Glutamatergic neuron (in vitro differentiated cells): ENCODE measurements around the gene CLSTN2. TPM values are rescaled to one million over a fixed set of nuclear protein-coding genes. Genes with fewer than 3 reads are reported as not detected.

Experiments
- DNase-seq: peaks from one replicate; pipeline ENCODE4 v3.0.0; 2022
- H3K27ac Mint-ChIP-seq: one replicate; pipeline ENCODE4 v1.8.0; 2020; ENCODE audit warnings: mild to moderate bottlenecking, mixed read lengths, inconsistent platforms; ENCODE audit not compliant: unreplicated experiment
- H3K27me3 Mint-ChIP-seq: one replicate; pipeline ENCODE4 v1.8.0; 2020; ENCODE audit warnings: mild to moderate bottlenecking, moderate library complexity, mixed read lengths, inconsistent platforms; ENCODE audit not compliant: unreplicated experiment
- H3K36me3 Mint-ChIP-seq: one replicate; pipeline ENCODE4 v1.8.0; 2020; ENCODE audit warnings: mild to moderate bottlenecking, mixed read lengths, inconsistent platforms; ENCODE audit not compliant: unreplicated experiment
- H3K4me1 Mint-ChIP-seq: one replicate; pipeline ENCODE4 v1.8.0; 2020; ENCODE audit warnings: mild to moderate bottlenecking, low read depth, mixed read lengths, inconsistent platforms; ENCODE audit not compliant: unreplicated experiment
- H3K4me3 Mint-ChIP-seq: one replicate; pipeline ENCODE4 v1.8.0; 2020; ENCODE audit warnings: mild to moderate bottlenecking, mixed read lengths, inconsistent platforms; ENCODE audit not compliant: unreplicated experiment
- H3K9me3 Mint-ChIP-seq: one replicate; pipeline ENCODE4 v1.8.0; 2020; ENCODE audit warnings: mild to moderate bottlenecking, moderate library complexity, mixed read lengths, inconsistent platforms; ENCODE audit not compliant: unreplicated experiment
- total RNA-seq: library from RNA; stranded (reverse); fragmentation: NEBNext Ultra II Directional; extraction: Animal tissue kit (Norgen Biotek cat#: 25700); gene quantifications from one replicate; pipeline ENCODE4 v1.2.1, GENCODE V29; 2021; ENCODE audit not compliant: unreplicated experiment
- TF ChIP-seq, protein P1 (sequence below): fragments of 200-600 bp; sonication (generic); IDR thresholded peaks from one replicate; pipeline ENCODE4 v1.5.0; 2021; ENCODE audit not compliant: partially characterized antibody, unreplicated experiment

Gene CLSTN2
- total RNA-seq, 1 donor from 2014 or later, result 3.1 TPM

GRCh38 chr3:140189976-140190375 is 255.0 kb downstream of the CLSTN2 start:
- peaks cover 3% of the 10 kb centered on the region for H3K9me3 Mint-ChIP-seq
- H3K4me3 Mint-ChIP-seq, result no peak overlapping the region
- H3K27ac Mint-ChIP-seq, result no peak overlapping the region
- no peak for DNase-seq
- TF ChIP-seq, protein P1, sequence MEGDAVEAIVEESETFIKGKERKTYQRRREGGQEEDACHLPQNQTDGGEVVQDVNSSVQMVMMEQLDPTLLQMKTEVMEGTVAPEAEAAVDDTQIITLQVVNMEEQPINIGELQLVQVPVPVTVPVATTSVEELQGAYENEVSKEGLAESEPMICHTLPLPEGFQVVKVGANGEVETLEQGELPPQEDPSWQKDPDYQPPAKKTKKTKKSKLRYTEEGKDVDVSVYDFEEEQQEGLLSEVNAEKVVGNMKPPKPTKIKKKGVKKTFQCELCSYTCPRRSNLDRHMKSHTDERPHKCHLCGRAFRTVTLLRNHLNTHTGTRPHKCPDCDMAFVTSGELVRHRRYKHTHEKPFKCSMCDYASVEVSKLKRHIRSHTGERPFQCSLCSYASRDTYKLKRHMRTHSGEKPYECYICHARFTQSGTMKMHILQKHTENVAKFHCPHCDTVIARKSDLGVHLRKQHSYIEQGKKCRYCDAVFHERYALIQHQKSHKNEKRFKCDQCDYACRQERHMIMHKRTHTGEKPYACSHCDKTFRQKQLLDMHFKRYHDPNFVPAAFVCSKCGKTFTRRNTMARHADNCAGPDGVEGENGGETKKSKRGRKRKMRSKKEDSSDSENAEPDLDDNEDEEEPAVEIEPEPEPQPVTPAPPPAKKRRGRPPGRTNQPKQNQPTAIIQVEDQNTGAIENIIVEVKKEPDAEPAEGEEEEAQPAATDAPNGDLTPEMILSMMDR, result no peak
- H3K4me1 Mint-ChIP-seq, result no peaks in the 10 kb centered on the region
- H3K27me3 Mint-ChIP-seq, result no peaks in the 10 kb centered on the region
- H3K36me3 Mint-ChIP-seq, result peaks cover 4% of the 10 kb centered on the region

DNA sequence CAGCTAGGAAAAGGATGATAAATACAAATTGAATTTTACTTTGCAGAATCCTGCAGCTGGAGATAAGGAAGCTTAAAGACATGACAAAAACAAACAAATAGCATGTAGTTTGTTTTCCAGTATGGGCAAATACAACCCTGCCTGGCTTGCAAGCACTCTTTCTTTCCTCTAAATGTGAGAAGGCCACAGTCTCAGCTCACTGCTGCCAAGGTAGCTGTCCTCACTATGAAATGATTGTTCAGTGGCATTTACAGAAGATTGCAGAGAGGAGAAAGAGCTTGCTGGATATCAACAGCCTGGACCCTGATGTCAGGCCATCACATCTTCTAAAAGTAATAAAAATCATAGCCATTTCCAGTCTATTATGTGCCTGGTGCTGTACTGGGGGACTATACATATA is 262.0 kb downstream of the CLSTN2 start:
- Mint-ChIP-seq H3K4me1 (peaks cover 5% of the 10 kb centered on the region), H3K27me3 (no peaks in the 10 kb centered on the region), H3K36me3 (peaks cover 4% of the 10 kb centered on the region), H3K27ac (no peak overlapping the region), H3K9me3 (peaks cover 3% of the 10 kb centered on the region), H3K4me3 (no peak overlapping the region)
- DNase-seq, result no peak
- TF ChIP-seq, protein P1, result no peak

GRCh38 chr3:140198242-140198641 is 263.3 kb downstream of the CLSTN2 start:
- Mint-ChIP-seq H3K36me3 (peaks cover 7% of the 10 kb centered on the region), H3K27ac (no peak overlapping the region), H3K27me3 (no peaks in the 10 kb centered on the region), H3K9me3 (peaks cover 3% of the 10 kb centered on the region), H3K4me1 (peaks cover 5% of the 10 kb centered on the region), H3K4me3 (no peak overlapping the region)
- DNase-seq, result no peak
- TF ChIP-seq, protein P1, result no peak

DNA sequence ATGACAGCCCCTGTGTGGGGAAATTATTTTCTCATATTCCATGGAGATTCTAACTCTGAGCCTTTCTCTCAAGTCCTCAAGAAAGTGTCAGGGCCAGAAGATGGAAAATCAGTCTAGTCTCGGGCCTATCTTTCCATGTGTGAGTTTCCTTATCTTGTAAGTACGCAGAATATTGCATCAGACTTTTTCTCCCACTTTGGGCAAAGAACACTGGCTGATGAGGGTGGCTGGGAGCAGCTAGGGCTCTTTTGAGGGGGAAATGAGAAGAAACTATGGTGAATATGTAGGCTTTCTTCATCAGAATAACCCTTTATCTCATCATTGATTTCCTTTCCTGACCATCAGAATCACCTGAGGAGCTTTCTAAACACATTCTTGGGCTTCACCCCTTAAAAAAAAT is 264.0 kb downstream of the CLSTN2 start:
- Mint-ChIP-seq H3K36me3 (peaks cover 4% of the 10 kb centered on the region), H3K4me3 (no peak overlapping the region), H3K4me1 (peaks cover 5% of the 10 kb centered on the region), H3K9me3 (no peaks in the 10 kb centered on the region), H3K27me3 (no peaks in the 10 kb centered on the region), H3K27ac (no peak overlapping the region)
- DNase-seq, result no peak
- TF ChIP-seq, protein P1, result no peak

DNA sequence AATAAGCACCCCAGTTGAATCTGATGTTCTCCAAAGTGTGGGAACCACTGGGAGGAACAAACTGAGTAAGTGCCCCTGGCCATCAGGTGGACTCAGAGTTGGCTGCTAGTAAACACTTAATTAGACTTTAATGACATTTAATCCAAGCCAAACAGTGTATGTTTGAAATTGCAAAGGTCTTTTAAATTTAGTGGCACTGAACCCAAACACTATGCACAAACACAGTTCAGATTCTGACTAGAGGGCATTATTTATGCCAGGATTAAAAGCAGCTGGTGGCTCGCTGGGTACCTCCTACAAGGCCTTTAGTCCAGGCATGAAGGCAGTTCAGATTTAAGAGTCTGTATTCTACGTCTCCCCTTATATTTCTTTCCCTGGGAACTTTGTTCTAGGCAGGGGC is 264.8 kb downstream of the CLSTN2 start:
- Mint-ChIP-seq H3K4me3 (no peak overlapping the region), H3K9me3 (no peaks in the 10 kb centered on the region), H3K4me1 (peaks cover 5% of the 10 kb centered on the region), H3K27me3 (no peaks in the 10 kb centered on the region), H3K36me3 (peaks cover 4% of the 10 kb centered on the region), H3K27ac (no peak overlapping the region)
- TF ChIP-seq, protein P1, result no peak
- no peak for DNase-seq
